ENCODE results near the gene RAD23B.

Gene RAD23B

GRCh38 chr9:107334103-107334776 is 51.2 kb downstream of the RAD23B start:
- DNase-seq (ENCODE audit: low read depth in 1 of 2, low spot score in 1 of 2) = no peak

DNA sequence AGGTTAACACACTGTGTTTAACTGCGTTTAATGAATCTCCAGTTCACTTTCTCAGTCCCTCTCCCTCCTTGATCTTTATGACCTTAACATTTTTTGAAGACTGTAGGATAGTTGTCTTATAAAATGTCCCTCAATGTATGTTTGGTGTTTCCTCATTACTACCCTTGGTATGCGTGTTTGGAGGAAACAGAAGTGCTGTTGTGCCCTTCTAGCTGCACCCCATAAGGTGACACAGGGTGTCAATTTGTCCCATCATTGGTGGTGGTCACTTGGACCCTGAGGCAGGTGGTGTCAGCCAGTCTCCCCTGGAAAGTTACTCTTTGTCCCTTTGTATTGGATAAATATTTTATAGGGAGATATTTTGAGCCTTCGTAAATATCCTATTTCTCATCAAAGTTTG is 52.3 kb downstream of the RAD23B start:
- DNase-seq (ENCODE audit: low read depth in 1 of 2, low spot score in 1 of 2) = no peak

- no peak for DNase-seq (ENCODE audit: low read depth in 1 of 2, low spot score in 1 of 2)
Observed at GRCh38 chr9:107336718-107337360, 53.8 kb downstream of the RAD23B start.

DNA sequence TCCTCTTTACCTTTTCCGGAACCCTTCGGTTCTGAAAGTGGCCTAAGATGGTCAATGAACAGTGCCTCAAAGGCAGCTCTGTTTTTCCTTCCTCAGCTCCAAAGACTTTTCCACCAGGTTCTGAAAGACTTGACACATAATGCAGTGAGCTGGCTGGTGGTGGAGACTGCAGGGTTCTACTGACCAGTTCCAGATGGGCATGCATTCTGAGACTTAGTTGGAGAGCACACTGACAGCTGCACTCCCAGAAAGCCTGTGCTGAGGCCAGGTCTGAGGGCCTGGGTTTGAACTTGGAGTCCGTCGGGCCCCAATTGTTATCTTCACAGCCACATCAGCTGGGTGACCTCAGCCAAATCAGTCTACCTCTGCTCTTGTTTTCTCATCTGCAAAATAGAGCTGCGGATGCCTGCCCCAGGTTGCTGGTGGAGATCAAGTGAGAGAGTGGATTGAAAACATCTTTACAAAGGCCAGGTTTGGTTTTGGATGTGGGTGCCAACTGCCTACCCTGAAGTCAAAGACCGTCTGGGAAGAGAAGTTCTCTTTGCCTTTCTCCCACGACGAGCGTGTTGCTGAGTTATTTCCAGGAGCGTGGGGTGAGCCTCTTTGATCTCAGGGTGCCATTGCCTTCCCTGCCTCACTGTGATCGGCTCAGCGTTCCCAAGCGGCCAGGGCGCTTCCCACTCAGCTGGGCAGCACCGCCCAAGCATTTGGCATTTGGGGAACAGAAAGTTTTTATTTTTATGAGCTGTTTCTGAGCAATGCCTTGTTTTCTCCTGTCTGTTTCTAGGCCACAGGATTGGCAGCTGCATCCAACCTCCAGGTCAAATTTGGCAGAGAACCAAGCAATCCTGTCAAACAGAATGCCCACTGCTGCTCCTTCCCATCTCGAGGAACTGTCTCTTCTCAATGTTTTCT is 54.9 kb downstream of the RAD23B start:
- DNase-seq (ENCODE audit: low read depth in 1 of 2, low spot score in 1 of 2) = no peak

DNA sequence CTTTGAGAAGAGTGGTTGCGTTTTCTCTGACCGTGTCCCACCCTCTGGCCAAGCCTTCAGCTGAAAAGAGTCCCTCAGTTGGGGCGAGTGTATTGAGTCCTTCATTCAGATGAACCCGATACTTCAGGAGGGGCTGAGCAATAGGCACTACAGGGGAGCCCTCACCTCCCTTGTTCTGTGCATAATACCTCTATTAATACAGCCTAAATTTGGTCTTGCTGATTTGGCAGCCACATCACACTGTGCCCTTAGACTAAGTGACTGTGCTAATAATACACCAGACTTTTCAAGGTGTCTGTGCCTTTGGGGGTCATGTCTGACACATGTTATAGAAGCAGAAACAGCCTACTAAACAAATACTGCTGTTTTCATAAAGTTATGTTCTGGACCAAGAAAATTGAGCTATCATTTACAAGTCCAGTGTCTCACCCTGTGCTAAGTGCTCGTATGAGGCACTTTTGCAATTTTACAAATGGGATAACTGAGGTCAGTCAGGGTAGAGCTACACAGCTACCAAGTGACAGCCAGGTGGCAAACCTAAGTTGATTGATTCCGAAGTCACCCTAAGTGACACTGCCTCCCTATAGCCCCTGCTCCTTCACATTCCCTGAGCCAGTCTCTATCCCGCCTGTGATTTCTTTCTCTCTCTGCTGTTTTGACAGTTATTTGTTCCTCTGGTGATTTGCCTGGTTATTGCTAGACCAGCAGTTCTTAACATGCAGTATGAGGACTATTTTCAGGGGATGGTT is 56.0 kb downstream of the RAD23B start:
- no peak for DNase-seq (ENCODE audit: low read depth in 1 of 2, low spot score in 1 of 2)

GRCh38 chr9:107340920-107341632 is 58.0 kb downstream of the RAD23B start:
- peak; percentile 64 to 74 for DNase-seq (ENCODE audit: low read depth in 1 of 2, low spot score in 1 of 2)

- no peak for DNase-seq (ENCODE audit: low read depth in 1 of 2, low spot score in 1 of 2)
Observed at GRCh38 chr9:107342476-107343161, 59.5 kb downstream of the RAD23B start.

DNA sequence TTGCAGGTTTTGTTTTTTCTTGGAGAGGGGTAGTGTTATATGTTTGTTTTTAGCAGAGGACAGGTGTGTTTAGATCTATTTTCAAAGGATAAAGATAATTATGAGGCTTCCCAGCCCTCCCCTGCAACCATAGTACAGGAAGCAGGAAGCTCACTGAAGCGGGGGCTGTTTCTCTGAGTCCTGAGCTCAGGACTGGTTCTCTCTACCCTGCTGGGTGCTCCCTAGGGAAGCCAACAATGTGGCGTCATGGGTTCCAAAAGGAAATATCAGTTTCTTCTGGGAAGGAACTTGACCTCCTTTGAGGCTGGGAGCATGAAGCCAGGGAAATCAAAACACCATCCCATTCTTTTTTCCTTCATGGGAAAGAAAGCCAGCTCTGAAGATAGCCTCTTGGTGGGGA is 62.2 kb downstream of the RAD23B start:
- DNase-seq (ENCODE audit: low read depth in 1 of 2, low spot score in 1 of 2) = no peak

- no peak for DNase-seq (ENCODE audit: low read depth in 1 of 2, low spot score in 1 of 2)
Observed at GRCh38 chr9:107348836-107349235, 65.8 kb downstream of the RAD23B start.

DNA sequence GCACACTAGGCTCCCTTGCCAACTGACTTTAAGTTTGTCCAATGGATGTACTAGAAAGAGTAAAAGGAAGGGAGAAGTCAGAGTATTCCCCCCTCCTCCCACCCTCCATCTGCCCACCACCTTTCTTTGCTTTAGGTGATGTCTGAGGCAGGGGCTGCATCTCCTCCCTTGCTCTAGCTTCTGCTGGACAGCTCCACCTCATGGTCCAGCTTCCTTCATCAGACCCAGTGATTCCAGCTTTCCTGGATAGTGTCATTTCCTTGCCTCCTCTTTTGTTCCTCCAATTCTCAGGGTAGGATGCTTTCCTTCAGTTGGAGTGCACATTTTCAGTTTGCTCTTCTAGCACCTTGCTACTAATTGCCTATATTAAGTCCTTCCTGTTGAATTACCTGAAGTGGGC is 67.4 kb downstream of the RAD23B start:
- DNase-seq (ENCODE audit: low read depth in 1 of 2, low spot score in 1 of 2) = no peak

GRCh38 chr9:107351382-107352045 is 68.4 kb downstream of the RAD23B start:
- DNase-seq (ENCODE audit: low read depth in 1 of 2, low spot score in 1 of 2) = no peak

- DNase-seq (ENCODE audit: low read depth in 1 of 2, low spot score in 1 of 2) = no peak
Observed at GRCh38 chr9:107355394-107355793, 72.3 kb downstream of the RAD23B start.

- DNase-seq (ENCODE audit: low read depth in 1 of 2, low spot score in 1 of 2) = no peak
Observed at GRCh38 chr9:107358986-107359385, 75.9 kb downstream of the RAD23B start.

GRCh38 chr9:107360098-107360497 is 77.0 kb downstream of the RAD23B start:
- DNase-seq (ENCODE audit: low read depth in 1 of 2, low spot score in 1 of 2) = no peak

- no peak for DNase-seq (ENCODE audit: low read depth in 1 of 2, low spot score in 1 of 2)
Observed at GRCh38 chr9:107361816-107362215, 78.7 kb downstream of the RAD23B start.

DNA sequence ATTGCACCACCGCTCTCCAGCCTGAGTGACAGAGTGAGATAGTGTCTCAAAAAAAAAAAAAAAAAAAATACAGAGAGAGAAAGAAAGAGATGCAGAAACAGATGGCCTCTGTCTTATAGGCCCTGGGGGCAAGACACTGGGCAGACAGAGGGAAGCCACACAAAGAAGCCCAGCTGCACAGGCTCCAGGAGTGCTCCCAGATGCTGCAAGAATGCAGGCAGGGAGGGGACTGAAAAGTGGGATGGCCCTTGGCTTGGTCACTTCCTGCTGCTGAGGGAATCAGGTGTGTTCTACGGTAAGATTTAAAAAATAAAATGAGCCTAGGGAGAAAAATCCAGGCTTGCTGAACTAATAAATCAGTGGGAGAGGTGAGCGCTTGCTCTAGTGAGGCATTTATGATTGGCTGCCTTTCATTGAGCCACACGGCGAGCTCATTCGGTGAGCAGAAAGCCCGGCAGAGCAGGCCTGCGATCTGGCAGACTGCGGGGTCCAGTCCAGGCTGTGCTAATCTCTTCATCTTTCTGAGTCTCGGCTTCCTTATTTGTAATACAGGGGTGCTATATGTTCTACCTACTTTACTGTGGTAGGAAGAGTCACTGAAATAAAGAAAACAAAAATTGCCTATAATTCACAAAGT is 80.6 kb downstream of the RAD23B start:
- DNase-seq (ENCODE audit: low read depth in 1 of 2, low spot score in 1 of 2) = no peak

DNA sequence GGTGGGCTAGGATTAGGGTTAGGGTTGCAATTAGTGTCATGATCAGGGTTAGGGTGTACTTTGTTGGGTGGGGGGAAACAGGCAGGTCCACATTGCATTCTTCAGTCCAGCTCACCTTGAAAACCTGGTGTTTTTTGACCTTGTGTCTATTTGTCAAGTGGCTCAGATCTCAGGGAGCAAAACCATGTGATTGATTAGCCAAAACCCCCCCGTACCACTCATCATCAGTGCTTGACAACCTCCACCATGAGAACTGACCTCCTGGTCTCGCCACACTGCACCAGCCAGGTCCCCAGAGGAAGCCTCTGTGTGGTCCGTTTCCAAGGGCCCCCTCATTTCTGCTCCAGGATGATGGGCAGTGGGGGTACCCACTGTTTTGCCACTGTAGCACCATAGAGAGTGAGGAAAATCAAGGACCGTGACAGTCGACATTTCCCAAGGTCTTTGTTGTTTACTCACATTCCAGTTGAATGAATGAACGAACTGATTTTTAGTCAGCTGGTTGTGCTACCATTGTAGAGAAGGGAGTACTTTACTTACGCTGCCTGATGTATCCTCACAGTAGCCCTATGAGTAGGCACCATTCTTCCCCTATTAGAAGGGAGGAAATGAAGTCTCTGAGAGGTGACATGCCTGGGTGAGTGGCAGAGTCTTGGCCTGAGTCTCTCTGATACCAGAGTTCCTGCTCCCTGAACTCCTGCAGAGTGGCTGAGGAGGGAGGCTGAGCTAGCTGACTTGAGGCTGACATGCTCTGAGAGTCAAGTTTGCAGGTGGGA is 84.8 kb downstream of the RAD23B start:
- DNase-seq (ENCODE audit: low read depth in 1 of 2, low spot score in 1 of 2) = no peak

DNA sequence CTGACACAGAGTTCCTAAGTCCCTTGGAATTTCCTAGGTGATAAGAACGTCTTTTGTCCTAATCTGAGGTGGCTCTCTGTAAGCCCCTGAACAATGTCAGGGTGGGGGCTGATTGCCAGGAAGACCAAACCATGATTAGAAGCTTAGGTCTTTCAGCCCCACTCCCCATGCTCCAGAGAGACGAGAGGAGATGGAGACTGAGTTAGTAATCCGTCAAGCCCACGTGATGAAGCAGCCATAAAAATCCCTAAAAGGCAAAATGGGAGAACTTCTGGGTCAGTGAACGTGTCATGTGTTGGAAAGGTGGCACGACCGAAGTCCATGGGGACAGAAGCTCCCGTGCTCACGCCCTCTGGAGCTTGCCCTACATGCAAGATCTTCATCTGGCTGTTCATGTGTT is 85.6 kb downstream of the RAD23B start:
- no peak for DNase-seq (ENCODE audit: low read depth in 1 of 2, low spot score in 1 of 2)

Data from stimulated activated CD4-positive, alpha-beta T cell treated with anti-CD3 and anti-CD28 coated beads, Interleukin-15, amount 100 ng/mL, for 1 hour (primary cell).